ENCODE results near the gene TAF11L14. TPM values are rescaled to one million over a fixed set of nuclear protein-coding genes. Genes with fewer than 3 reads are reported as not detected.

Gene TAF11L14
- total RNA-seq, 1 donor from 2014 or later = not detected

DNA sequence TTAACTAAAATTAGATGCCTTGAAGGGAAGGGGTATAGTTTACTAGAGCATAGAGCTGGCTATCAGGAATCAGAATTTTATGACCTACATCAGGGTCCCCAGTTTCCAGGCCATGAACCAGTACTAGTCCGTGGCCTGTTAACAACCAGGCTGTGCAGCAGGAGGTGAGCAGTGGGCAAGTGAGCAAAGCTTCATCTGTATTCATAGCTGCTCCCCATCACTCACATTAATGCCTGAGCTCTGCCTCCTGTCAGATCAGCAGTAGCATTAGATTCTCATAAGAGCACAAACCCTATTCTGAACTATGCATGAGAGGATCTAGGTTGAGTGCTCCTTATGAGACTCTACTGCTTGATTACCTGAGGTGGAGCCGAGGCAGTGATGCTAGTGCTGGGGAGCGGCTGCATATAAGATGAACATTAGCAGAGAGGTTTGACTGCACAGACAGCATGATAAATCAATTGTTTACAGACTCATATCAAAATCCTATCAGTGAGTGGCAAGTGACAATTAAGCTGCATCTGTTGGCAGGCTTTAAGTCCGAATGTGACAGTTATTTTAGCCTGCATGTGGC, 44.6 kb downstream of the TAF11L14 start:
- DNase-seq (ENCODE audit: extremely low read depth, low read depth, low spot score) = no peak

DNA sequence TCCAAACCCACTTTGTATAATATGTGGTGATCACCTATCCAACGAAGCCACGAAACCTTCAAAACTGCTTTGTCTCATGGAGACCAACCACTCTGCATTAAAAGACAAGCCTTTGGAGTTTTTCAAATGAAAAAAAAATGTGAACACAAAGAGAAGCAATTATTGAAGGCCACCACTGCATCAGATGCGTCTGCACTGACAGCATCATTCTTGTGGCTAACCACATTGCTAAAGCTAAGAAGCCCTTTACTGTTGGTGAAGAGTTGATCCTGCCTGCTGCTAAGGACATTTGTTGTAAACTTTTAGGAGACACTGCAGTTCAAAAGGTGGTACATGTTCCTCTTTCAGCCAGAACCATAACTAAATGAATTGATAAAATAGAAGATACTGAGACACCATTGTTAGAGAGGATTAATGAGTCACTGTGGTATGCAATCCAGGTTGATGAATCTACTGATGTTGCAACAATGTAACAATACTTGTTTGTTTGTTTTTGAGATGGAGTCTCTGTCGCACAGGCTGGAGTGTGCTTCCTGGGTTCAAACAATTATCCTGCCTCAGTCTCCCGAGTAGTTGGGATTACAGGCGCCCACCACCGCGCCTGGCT, 45.4 kb downstream of the TAF11L14 start:
- no peak for DNase-seq (ENCODE audit: extremely low read depth, low read depth, low spot score)

DNA sequence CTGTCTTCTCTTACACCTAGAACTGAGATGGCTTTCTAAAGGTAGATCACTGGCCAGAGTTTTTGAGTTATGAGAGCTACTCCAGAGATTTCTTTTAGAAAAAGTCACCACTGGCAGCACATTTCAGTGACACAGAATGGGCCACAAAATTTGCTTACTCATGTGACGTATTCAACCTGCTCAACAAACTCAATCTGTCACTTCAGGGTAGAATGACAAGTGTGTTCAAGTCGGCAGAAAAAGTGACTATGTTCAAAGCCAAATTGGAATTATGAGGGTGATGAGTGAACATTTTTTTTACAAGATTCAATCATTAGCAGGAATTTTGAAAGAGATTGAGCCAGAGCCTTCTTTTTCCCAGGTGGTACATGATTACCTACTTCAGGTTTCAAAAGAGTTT, 46.5 kb downstream of the TAF11L14 start:
- DNase-seq (ENCODE audit: extremely low read depth, low read depth, low spot score) = no peak

Other genes with a start within 250 kb of the TAF11L14 start
- not detected in 2 replicates for gene TAF11L2, start 136.2 kb upstream of the TAF11L14 start, total RNA-seq
- gene TAF11L3, start 116.1 kb upstream of the TAF11L14 start, total RNA-seq = not detected in 2 replicates
- gene TAF11L4, start 112.7 kb upstream of the TAF11L14 start, total RNA-seq = not detected in 2 replicates
- gene TAF11L5, start 109.2 kb upstream of the TAF11L14 start, total RNA-seq = not detected in 2 replicates
- gene TAF11L6, start 105.8 kb upstream of the TAF11L14 start, total RNA-seq = not detected in 2 replicates
- not detected in 2 replicates for gene TAF11L7, start 48.7 kb upstream of the TAF11L14 start, total RNA-seq
- not detected in 2 replicates for gene TAF11L8, start 43.5 kb upstream of the TAF11L14 start, total RNA-seq
- not detected in 2 replicates for gene TAF11L9, start 40.1 kb upstream of the TAF11L14 start, total RNA-seq
- gene TAF11L10, start 36.6 kb upstream of the TAF11L14 start, total RNA-seq = not detected in 2 replicates
- not detected in 2 replicates for gene TAF11L11, start 30.3 kb upstream of the TAF11L14 start, total RNA-seq
- not detected in 2 replicates for gene TAF11L12, start 24.1 kb upstream of the TAF11L14 start, total RNA-seq
- not detected in 2 replicates for gene TAF11L13, start 2.4 kb upstream of the TAF11L14 start, total RNA-seq

Data from glomerular endothelial cell (primary cell).